Neural cell (in vitro differentiated cells): ENCODE measurements around the gene FAM217A. TPM values are rescaled to one million over a fixed set of nuclear protein-coding genes. Genes with fewer than 3 reads are reported as not detected.

Experiments used
- H2AFZ ChIP-seq: fragments of 200-600, 300-800 bp; sonication (generic), shearing (Covaris generic); 2 replicates; pipeline ENCODE4 v1.6.0; 2014; ENCODE audit warnings: low read depth, mild to moderate bottlenecking, antibody characterized with exemption, low read length, moderate library complexity
- H3F3A ChIP-seq: fragments of 200-600 bp; shearing (Covaris generic); 2 replicates; pipeline ENCODE4 v1.6.1; 2016; ENCODE audit warnings: mild to moderate bottlenecking, moderate library complexity, mixed read lengths, antibody characterized with exemption, low read length; ENCODE audit not compliant: insufficient read depth, poor library complexity, severe bottlenecking
- H3K27ac ChIP-seq: fragments of 200-600, 300-800 bp; sonication (generic), shearing (Covaris generic); 2 replicates; pipeline ENCODE4 v1.5.1; 2014; ENCODE audit warnings: mild to moderate bottlenecking, low read length, moderate library complexity
- H3K27me3 ChIP-seq: fragments of 300-800, 200-600 bp; sonication (generic), shearing (Covaris generic); 2 replicates; pipeline ENCODE4 v1.6.0; 2014; ENCODE audit warnings: mild to moderate bottlenecking, low read depth, low read length, moderate library complexity; ENCODE audit not compliant: insufficient read depth
- H3K36me3 ChIP-seq: fragments of 300-800, 200-600 bp; sonication (generic), shearing (Covaris generic); 2 replicates; pipeline ENCODE4 v1.5.1; 2014; ENCODE audit warnings: mild to moderate bottlenecking, antibody characterized with exemption, low read length, moderate library complexity; ENCODE audit not compliant: insufficient read depth
- H3K4me2 ChIP-seq: fragments of 300-800, 200-600 bp; sonication (generic), shearing (Covaris generic); 2 replicates; pipeline ENCODE4 v1.6.0; 2014; ENCODE audit warnings: mild to moderate bottlenecking, low read length
- H3K4me3 ChIP-seq: fragments of 300-800, 200-600 bp; sonication (generic), shearing (Covaris generic); 2 replicates; pipeline ENCODE4 v1.5.1; 2014; ENCODE audit warnings: mild to moderate bottlenecking, low read length, moderate library complexity
- H3K79me2 ChIP-seq: fragments of 200-600 bp; shearing (Covaris generic); replicated peaks from 2 replicates; pipeline ENCODE4 v1.6.0; 2014; ENCODE audit warnings: mild to moderate bottlenecking, low read length, moderate library complexity; ENCODE audit not compliant: insufficient read depth
- H3K9ac ChIP-seq: fragments of 300-800, 200-600 bp; sonication (generic), shearing (Covaris generic); 2 replicates; pipeline ENCODE4 v1.6.1; 2016; ENCODE audit warnings: mild to moderate bottlenecking, low read length, mixed read lengths
- H3K9me2 ChIP-seq: fragments of 200-600 bp; shearing (Covaris generic); 2 replicates; pipeline ENCODE4 v1.6.1; 2016; ENCODE audit warnings: mild to moderate bottlenecking, low read length, mixed read lengths; ENCODE audit not compliant: insufficient read depth
- H3K9me3 ChIP-seq: fragments of 200-600, 300-800 bp; sonication (generic), shearing (Covaris generic); 2 replicates; pipeline ENCODE4 v1.6.1; 2016; ENCODE audit warnings: mild to moderate bottlenecking, mixed run types, low read length, moderate library complexity, mixed read lengths
- H4K20me1 ChIP-seq: fragments of 200-600 bp; shearing (Covaris generic); 2 replicates; pipeline ENCODE4 v1.6.1; 2016; ENCODE audit warnings: mild to moderate bottlenecking, mixed run types; ENCODE audit not compliant: insufficient read depth
- CTCF ChIP-seq: fragments of 450-650 bp; IDR thresholded peaks from 2 replicates; pipeline ENCODE4 v1.5.1; 2014; ENCODE audit warnings: antibody characterized with exemption, mild to moderate bottlenecking, moderate library complexity; ENCODE audit not compliant: poor library complexity, severe bottlenecking
- EP300 ChIP-seq: fragments of 450-650 bp; conservative IDR thresholded peaks from 2 replicates; pipeline ENCODE4 v1.6.1; 2014; ENCODE audit warnings: antibody characterized with exemption, mild to moderate bottlenecking, moderate library complexity; ENCODE audit not compliant: poor library complexity, severe bottlenecking
- EZH2 ChIP-seq: fragments of 200-600, 300-800 bp; shearing (Covaris generic), sonication (generic); IDR thresholded peaks from 2 replicates; pipeline ENCODE4 v1.6.1; 2014; ENCODE audit warnings: antibody characterized with exemption, low read length, borderline replicate concordance, mild to moderate bottlenecking; ENCODE audit not compliant: insufficient read depth, poor library complexity, severe bottlenecking
- MXI1 ChIP-seq: fragments of 450-650 bp; conservative IDR thresholded peaks from 2 replicates; pipeline ENCODE4 v1.6.1; 2014; ENCODE audit warnings: antibody characterized with exemption, mild to moderate bottlenecking; ENCODE audit not compliant: poor library complexity, severe bottlenecking
- POLR2AphosphoS5 ChIP-seq: IDR thresholded peaks from 2 replicates; pipeline ENCODE4 v1.6.1; 2012
- RAD21 ChIP-seq: fragments of 450-650 bp; conservative IDR thresholded peaks from 2 replicates; pipeline ENCODE4 v1.6.1; 2014; ENCODE audit warnings: antibody characterized with exemption, mild to moderate bottlenecking, moderate library complexity
- SMC3 ChIP-seq: fragments of 450-650 bp; conservative IDR thresholded peaks from 2 replicates; pipeline ENCODE4 v1.6.1; 2014; ENCODE audit warnings: antibody characterized with exemption, mild to moderate bottlenecking, moderate library complexity; ENCODE audit not compliant: poor library complexity
- TAF1 ChIP-seq: IDR thresholded peaks from 2 replicates; pipeline ENCODE4 v1.6.1; 2012; ENCODE audit warnings: low read depth
- polyA plus RNA-seq: library from polyadenylated mRNA; depleted of rRNA; stranded (reverse); fragments of >200 nt; gene quantifications from 2 replicates; pipeline ENCODE4 v1.2.3, GENCODE V29; 2014
- TF ChIP-seq, protein P1 (sequence below): IDR thresholded peaks from 2 replicates; pipeline ENCODE4 v1.6.1; 2012; ENCODE audit warnings: borderline replicate concordance

The FAM217A gene
- polyA plus RNA-seq, 1 donor from 2014 or later, result not detected

DNA sequence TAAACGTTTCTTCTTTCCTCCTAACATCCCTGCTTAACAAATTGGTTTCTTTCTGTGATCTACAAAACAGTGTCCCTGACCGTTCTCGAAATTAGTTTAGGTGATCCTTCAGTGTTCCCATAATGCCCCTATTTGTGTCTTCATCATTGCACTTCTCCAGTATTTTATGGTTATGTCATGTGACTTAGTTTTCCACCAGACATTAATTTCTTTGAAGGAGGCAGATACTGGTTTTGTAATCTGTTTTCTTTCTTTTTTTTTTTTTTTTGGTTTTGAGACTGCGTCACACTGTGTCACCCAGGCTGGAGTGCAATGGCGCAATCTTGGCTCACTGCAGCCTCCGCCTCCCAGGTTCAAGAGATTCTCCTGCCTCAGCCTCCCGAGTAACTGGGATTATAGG is 49.2 kb downstream of the FAM217A start:
- Histone ChIP-seq H3K27ac (no peak overlapping the region), H3K27me3 (no peaks in the 10 kb centered on the region), H3F3A (no peaks in the 10 kb centered on the region), H3K36me3 (no peaks in the 10 kb centered on the region), H3K9me2 (no peaks in the 10 kb centered on the region), H3K9me3 (no peaks in the 10 kb centered on the region), H3K4me2 (no peak overlapping the region), H3K79me2 (peaks cover 82% of the 10 kb centered on the region), H4K20me1 (no peaks in the 10 kb centered on the region), H3K4me3 (no peak overlapping the region), H3K9ac (no peak overlapping the region), H2AFZ (no peak overlapping the region)
- TF ChIP-seq TAF1 (no peak), CTCF (no peak), SMC3 (no peak), EZH2 (no peak), MXI1 (no peak), RAD21 (no peak), EP300 (no peak), POLR2AphosphoS5 (no peak)
- TF ChIP-seq, protein P1, sequence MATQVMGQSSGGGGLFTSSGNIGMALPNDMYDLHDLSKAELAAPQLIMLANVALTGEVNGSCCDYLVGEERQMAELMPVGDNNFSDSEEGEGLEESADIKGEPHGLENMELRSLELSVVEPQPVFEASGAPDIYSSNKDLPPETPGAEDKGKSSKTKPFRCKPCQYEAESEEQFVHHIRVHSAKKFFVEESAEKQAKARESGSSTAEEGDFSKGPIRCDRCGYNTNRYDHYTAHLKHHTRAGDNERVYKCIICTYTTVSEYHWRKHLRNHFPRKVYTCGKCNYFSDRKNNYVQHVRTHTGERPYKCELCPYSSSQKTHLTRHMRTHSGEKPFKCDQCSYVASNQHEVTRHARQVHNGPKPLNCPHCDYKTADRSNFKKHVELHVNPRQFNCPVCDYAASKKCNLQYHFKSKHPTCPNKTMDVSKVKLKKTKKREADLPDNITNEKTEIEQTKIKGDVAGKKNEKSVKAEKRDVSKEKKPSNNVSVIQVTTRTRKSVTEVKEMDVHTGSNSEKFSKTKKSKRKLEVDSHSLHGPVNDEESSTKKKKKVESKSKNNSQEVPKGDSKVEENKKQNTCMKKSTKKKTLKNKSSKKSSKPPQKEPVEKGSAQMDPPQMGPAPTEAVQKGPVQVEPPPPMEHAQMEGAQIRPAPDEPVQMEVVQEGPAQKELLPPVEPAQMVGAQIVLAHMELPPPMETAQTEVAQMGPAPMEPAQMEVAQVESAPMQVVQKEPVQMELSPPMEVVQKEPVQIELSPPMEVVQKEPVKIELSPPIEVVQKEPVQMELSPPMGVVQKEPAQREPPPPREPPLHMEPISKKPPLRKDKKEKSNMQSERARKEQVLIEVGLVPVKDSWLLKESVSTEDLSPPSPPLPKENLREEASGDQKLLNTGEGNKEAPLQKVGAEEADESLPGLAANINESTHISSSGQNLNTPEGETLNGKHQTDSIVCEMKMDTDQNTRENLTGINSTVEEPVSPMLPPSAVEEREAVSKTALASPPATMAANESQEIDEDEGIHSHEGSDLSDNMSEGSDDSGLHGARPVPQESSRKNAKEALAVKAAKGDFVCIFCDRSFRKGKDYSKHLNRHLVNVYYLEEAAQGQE, result no peak

- Histone ChIP-seq H3K27me3 (no peaks in the 10 kb centered on the region), H3K9me2 (no peaks in the 10 kb centered on the region), H2AFZ (no peak overlapping the region), H3K4me3 (no peak overlapping the region), H3K9me3 (no peaks in the 10 kb centered on the region), H3K9ac (no peak overlapping the region), H3K79me2 (peaks cover 84% of the 10 kb centered on the region), H4K20me1 (no peaks in the 10 kb centered on the region), H3K27ac (no peak overlapping the region), H3F3A (no peaks in the 10 kb centered on the region), H3K36me3 (no peaks in the 10 kb centered on the region), H3K4me2 (no peak overlapping the region)
- TF ChIP-seq MXI1, result no peak
- TF ChIP-seq EZH2, result no peak
- TF ChIP-seq TAF1, result no peak
These were observed 50.9 kb downstream of the FAM217A start for GRCh38 chr6:4028051-4028450.

DNA sequence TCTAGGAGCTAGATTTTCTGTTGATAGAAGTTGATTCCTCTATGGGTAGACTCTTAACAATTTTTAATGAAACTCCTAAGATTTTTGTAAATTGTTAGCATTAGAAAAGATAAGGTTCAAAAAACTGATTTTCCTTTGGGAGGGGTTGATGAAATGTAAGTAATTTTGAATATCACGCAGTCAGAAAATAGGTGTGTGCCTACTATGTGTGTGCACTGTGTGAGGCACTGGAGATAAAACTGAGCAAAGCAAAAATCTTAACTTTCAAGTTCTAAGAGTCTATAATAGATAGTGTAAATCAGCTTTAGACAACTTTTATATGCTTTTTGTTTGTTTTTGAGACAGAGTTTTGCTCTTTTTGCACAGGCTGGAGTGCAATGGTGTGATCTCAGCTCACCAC is 53.3 kb downstream of the FAM217A start:
- H2AFZ ChIP-seq, result no peak overlapping the region
- TF ChIP-seq CTCF, result no peak
- no peak for TF ChIP-seq SMC3
- TF ChIP-seq MXI1, result no peak
- TF ChIP-seq EP300, result no peak
- TF ChIP-seq RAD21, result no peak
- TF ChIP-seq POLR2AphosphoS5, result no peak
- TF ChIP-seq TAF1, result no peak
- TF ChIP-seq, protein P1, result no peak
- peaks cover 82% of the 10 kb centered on the region for H3K79me2 ChIP-seq
- no peaks in the 10 kb centered on the region for H3K9me3 ChIP-seq
- no peak overlapping the region for H3K4me3 ChIP-seq
- H4K20me1 ChIP-seq, result no peaks in the 10 kb centered on the region
- no peak overlapping the region for H3K9ac ChIP-seq
- no peaks in the 10 kb centered on the region for H3K9me2 ChIP-seq
- no peaks in the 10 kb centered on the region for H3K27me3 ChIP-seq
- H3K27ac ChIP-seq, result no peak overlapping the region
- H3K36me3 ChIP-seq, result no peaks in the 10 kb centered on the region
- no peaks in the 10 kb centered on the region for H3F3A ChIP-seq
- no peak overlapping the region for H3K4me2 ChIP-seq
